ENCODE measurements around the gene SETD9. TPM values are rescaled to one million over a fixed set of nuclear protein-coding genes. Genes with fewer than 3 reads are reported as not detected.

SETD9 gene
- total and polyA plus RNA-seq, 2 of the 13 experiments (the other 11 are each of a cell fraction or from before 2014, with no cell fraction given), result 4.8 to 17.8 TPM

DNA sequence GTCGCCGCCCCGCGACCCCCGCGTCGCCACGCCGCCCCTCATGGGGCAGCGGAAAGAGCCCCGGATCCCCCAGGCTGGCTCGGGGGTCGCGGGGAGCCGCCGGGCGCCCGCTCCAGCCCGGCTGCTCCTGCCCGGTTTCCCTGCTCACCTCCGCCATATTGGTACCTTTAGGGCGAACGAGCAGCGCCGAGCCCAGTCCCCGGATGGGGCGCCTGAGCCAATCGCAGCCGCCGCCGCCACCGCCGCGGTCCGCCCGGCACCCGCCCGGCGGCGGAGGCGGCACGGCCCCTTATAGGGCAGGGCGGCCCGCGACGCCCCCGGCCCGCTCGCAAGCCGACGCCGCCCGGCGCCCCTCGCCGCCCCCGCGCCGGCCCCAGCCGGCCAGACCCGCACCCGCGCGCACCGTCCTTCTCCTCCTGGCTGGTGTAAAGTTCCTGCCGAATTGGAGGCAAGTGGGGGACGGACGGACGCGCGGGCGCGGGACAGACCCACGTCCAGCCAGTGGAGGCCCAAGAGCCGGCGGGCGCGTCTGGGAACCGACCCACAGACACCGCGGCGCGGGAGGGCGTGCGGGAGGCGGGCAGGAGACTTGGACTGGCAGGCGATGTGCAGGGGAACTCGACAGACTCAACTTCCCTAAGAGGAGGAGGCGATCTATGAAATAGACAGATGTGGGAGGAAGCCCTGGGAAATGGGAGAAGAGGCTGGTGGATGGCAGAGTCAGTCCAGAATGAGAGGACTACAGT, 42.7 kb downstream of the SETD9 start, which contains the start of gene MIER3 (continued):
- TF ChIP-seq ZNF160 (CRISPR knock-in tag; IDR thresholded peaks at IDR 0.05) (no peak), ZNF343 (CRISPR knock-in tag; IDR thresholded peaks at IDR 0.05) (0 out of 2 replicates have a peak, but pooled peaks have one; percentile 25), ZMYM3 (CRISPR knock-in tag; IDR thresholded peaks at IDR 0.05) (no peak), SOX5 (CRISPR knock-in tag; IDR thresholded peaks at IDR 0.05; ENCODE audit: borderline replicate concordance) (no peak), TBX3 (IDR thresholded peaks at IDR 0.05; ENCODE audit: borderline replicate concordance) (no peak), SMARCE1 (IDR thresholded peaks at IDR 0.05; ENCODE audit: borderline replicate concordance) (no peak), ZNF510 (CRISPR knock-in tag; IDR thresholded peaks at IDR 0.05; ENCODE audit: low read depth) (no peak), SMAD3 (CRISPR knock-in tag; IDR thresholded peaks at IDR 0.05) (no peak), ZFP82 (CRISPR knock-in tag; IDR thresholded peaks at IDR 0.05; ENCODE audit: borderline replicate concordance) (no peak), JUNB (CRISPR knock-in tag; IDR thresholded peaks at IDR 0.05; ENCODE audit: borderline replicate concordance) (no peak), ZNF280D (CRISPR knock-in tag; IDR thresholded peaks at IDR 0.05) (no peak), KDM4B (CRISPR knock-in tag; IDR thresholded peaks at IDR 0.05) (no peak), MXD4 (CRISPR knock-in tag; IDR thresholded peaks at IDR 0.05) (no peak; the same call in 1 of the 2 replicates), MEIS1 (CRISPR knock-in tag; IDR thresholded peaks at IDR 0.05; ENCODE audit: borderline replicate concordance) (0 out of 2 replicates have a peak, but pooled peaks have one; percentile 25), ZNF569 (CRISPR knock-in tag; IDR thresholded peaks at IDR 0.05; ENCODE audit: borderline replicate concordance) (no peak), ZNF615 (CRISPR knock-in tag; IDR thresholded peaks at IDR 0.05; ENCODE audit: borderline replicate concordance) (no peak), SP140L (CRISPR knock-in tag; IDR thresholded peaks at IDR 0.05; ENCODE audit: borderline replicate concordance) (no peak), ATF7-NPFF (CRISPR knock-in tag; IDR thresholded peaks at IDR 0.05; ENCODE audit: low read depth) (no peak), ZNF230 (CRISPR knock-in tag; IDR thresholded peaks at IDR 0.05) (0 out of 2 replicates have a peak, but pooled peaks have one; percentile 39), RORA (CRISPR knock-in tag; IDR thresholded peaks at IDR 0.05) (no peak)
- TF ChIP-seq, protein P1, sequence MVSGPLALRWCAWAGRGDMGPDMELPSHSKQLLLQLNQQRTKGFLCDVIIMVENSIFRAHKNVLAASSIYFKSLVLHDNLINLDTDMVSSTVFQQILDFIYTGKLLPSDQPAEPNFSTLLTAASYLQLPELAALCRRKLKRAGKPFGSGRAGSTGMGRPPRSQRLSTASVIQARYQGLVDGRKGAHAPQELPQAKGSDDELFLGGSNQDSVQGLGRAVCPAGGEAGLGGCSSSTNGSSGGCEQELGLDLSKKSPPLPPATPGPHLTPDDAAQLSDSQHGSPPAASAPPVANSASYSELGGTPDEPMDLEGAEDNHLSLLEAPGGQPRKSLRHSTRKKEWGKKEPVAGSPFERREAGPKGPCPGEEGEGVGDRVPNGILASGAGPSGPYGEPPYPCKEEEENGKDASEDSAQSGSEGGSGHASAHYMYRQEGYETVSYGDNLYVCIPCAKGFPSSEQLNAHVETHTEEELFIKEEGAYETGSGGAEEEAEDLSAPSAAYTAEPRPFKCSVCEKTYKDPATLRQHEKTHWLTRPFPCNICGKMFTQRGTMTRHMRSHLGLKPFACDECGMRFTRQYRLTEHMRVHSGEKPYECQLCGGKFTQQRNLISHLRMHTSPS (CRISPR knock-in tag; IDR thresholded peaks at IDR 0.05; ENCODE audit: low read depth), result no peak
- TF ChIP-seq, protein P2, sequence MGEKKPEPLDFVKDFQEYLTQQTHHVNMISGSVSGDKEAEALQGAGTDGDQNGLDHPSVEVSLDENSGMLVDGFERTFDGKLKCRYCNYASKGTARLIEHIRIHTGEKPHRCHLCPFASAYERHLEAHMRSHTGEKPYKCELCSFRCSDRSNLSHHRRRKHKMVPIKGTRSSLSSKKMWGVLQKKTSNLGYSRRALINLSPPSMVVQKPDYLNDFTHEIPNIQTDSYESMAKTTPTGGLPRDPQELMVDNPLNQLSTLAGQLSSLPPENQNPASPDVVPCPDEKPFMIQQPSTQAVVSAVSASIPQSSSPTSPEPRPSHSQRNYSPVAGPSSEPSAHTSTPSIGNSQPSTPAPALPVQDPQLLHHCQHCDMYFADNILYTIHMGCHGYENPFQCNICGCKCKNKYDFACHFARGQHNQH (CRISPR knock-in tag; IDR thresholded peaks at IDR 0.05), result no peak

Data from HepG2 (cell line).